ENCODE results near the gene SERPIND1.

The SERPIND1 gene

DNA sequence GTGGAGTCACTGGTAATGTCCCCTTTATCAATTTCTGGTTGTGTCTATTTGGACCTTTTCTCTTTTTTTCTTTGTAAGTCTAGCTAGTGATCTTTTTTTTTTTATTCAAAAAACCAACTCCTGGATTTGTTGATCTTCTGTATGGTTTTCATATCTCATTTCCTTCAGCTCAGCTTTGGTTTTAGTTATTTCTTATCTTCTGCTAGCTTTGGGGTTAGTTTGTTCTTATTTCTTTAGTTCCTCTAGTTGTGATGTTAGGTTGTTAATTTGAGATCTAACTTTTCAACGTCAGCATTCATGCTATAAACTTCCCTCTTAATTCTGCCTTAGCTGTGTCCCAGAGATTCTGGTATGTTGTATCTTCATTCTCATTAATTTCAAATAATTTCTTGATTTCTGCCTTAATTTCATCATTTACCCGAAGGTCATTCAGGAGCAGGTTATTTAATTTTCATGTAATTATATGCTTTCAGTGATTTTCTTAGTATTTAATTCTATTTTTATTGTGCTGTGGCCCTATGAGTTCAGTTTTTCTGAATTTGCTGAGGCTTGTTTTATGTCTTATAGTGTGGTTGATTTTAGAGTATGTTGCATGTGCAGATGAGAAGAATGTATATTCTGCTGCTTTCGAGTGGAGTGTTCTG, 55.7 kb downstream of the SERPIND1 start:
- H3K27me3 ChIP-seq (ENCODE audit: insufficient read depth, low read length, poor library complexity): no peaks in the 10 kb centered on the region
- H4K8ac ChIP-seq (ENCODE audit: low read depth, low read length): no peak overlapping the region
- no peak overlapping the region for H3K4me2 ChIP-seq (ENCODE audit: low read length)
- no peak overlapping the region for H3K4ac ChIP-seq (ENCODE audit: low read depth, low read length)
- peaks cover 2% of the 10 kb centered on the region for H3K36me3 ChIP-seq (ENCODE audit: control insufficient read depth, insufficient read depth, low read length)
- no peak overlapping the region for H4K5ac ChIP-seq (ENCODE audit: low read length)
- no peak overlapping the region for H2BK120ac ChIP-seq (ENCODE audit: low read depth, low read length)
- no peak overlapping the region for H3K27ac ChIP-seq (ENCODE audit: low read depth, low read length)
- H3K79me2 ChIP-seq (ENCODE audit: control insufficient read depth, insufficient read depth, low read length): no peaks in the 10 kb centered on the region
- no peak overlapping the region for H3K18ac ChIP-seq (ENCODE audit: low read length)
- no peaks in the 10 kb centered on the region for H3K4me1 ChIP-seq (ENCODE audit: control insufficient read depth, low read depth, low read length)
- H3K9ac ChIP-seq (ENCODE audit: low read length): no peak overlapping the region
- H3K23ac ChIP-seq (ENCODE audit: low read length): no peak overlapping the region
- H2BK5ac ChIP-seq (ENCODE audit: low read length): no peak overlapping the region
- no CpG with 5 or more reads among the region's 3 CpGs for WGBS (ENCODE audit: extremely low coverage, insufficient coverage, low lambda C conversion rate)
- no peak overlapping the region for H2AK5ac ChIP-seq (ENCODE audit: low read length)
- DNase-seq: no peak
- no peaks in the 10 kb centered on the region for H3K79me1 ChIP-seq (ENCODE audit: low read length)
- no peak overlapping the region for H3K56ac ChIP-seq (ENCODE audit: low read length)
- H2BK15ac ChIP-seq (replicated peaks; ENCODE audit: low read depth): no peak overlapping the region
- H3K4me3 ChIP-seq (ENCODE audit: low read length): no peak overlapping the region

DNA sequence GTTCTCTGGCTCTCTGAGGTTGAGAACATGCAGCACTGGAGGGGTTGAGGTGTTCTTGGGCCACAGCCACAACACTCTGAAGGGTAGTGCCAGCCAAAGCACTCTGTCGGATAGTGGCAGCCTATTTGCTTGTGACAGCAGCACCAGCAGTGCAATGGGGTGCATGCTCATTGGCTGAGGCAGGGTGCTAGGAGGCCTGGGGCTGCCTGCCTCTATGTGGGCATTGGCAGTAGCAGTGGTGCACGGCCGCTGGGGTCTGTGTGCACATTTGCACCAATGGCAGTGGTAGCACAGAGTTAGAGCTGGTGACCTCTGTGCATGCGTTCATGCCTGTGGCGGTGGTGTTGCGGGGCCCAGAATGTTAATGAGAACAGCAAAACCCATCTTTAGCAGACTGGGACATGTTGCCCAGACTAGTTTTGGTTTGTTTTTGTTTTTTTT, 59.3 kb downstream of the SERPIND1 start:
- no peak overlapping the region for H3K9ac ChIP-seq (ENCODE audit: low read length)
- WGBS (ENCODE audit: extremely low coverage, insufficient coverage, low lambda C conversion rate): no CpG with 5 or more reads among the region's 6 CpGs

DNA sequence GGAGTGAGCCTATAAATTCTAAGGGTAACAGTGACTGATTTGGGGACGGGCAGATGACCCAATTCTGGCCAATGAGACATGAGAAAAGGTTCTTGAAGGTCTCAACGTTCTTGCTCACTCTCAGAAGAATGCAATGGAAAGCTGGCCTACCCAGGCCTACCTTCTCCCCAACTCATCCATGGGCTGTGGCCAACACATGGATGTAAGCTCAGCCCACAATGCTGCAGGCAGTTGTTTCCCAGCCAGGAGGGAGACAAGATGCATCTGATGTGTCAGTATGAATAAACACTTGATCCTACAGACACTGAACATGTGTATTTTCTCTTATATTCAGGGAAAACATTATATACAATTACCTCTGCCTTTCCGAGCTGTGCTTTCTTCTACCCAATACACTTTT, 60.3 kb downstream of the SERPIND1 start:
- Histone ChIP-seq H3K27me3 (ENCODE audit: insufficient read depth, low read length, poor library complexity) (no peaks in the 10 kb centered on the region), H3K4me1 (ENCODE audit: control insufficient read depth, low read depth, low read length) (no peaks in the 10 kb centered on the region), H3K18ac (ENCODE audit: low read length) (no peak overlapping the region), H3K4ac (ENCODE audit: low read depth, low read length) (no peak overlapping the region), H3K27ac (ENCODE audit: low read depth, low read length) (no peak overlapping the region), H2AK5ac (ENCODE audit: low read length) (no peak overlapping the region), H2BK120ac (ENCODE audit: low read depth, low read length) (no peak overlapping the region), H3K79me2 (ENCODE audit: control insufficient read depth, insufficient read depth, low read length) (no peaks in the 10 kb centered on the region), H3K36me3 (ENCODE audit: control insufficient read depth, insufficient read depth, low read length) (peaks cover 2% of the 10 kb centered on the region), H2BK5ac (ENCODE audit: low read length) (no peak overlapping the region), H3K4me3 (ENCODE audit: low read length) (no peak overlapping the region), H4K8ac (ENCODE audit: low read depth, low read length) (no peak overlapping the region), H3K4me2 (ENCODE audit: low read length) (no peak overlapping the region), H3K79me1 (ENCODE audit: low read length) (no peaks in the 10 kb centered on the region), H2BK15ac (replicated peaks; ENCODE audit: low read depth) (no peak overlapping the region), H4K5ac (ENCODE audit: low read length) (no peak overlapping the region), H3K23ac (ENCODE audit: low read length) (no peak overlapping the region), H3K56ac (ENCODE audit: low read length) (no peak overlapping the region), H3K9ac (ENCODE audit: low read length) (no peak overlapping the region)
- WGBS (ENCODE audit: extremely low coverage, insufficient coverage, low lambda C conversion rate): no CpG with 5 or more reads among the region's 3 CpGs
- no peak for DNase-seq

More for the DNA sequence above, 59.3 kb downstream of the SERPIND1 start:
- Histone ChIP-seq H3K27me3 (ENCODE audit: insufficient read depth, low read length, poor library complexity) (no peaks in the 10 kb centered on the region), H3K27ac (ENCODE audit: low read depth, low read length) (no peak overlapping the region), H4K5ac (ENCODE audit: low read length) (no peak overlapping the region), H3K36me3 (ENCODE audit: control insufficient read depth, insufficient read depth, low read length) (peaks cover 2% of the 10 kb centered on the region), H3K4ac (ENCODE audit: low read depth, low read length) (no peak overlapping the region), H3K4me1 (ENCODE audit: control insufficient read depth, low read depth, low read length) (no peaks in the 10 kb centered on the region), H3K23ac (ENCODE audit: low read length) (no peak overlapping the region), H3K4me3 (ENCODE audit: low read length) (no peak overlapping the region), H2BK15ac (replicated peaks; ENCODE audit: low read depth) (no peak overlapping the region), H2BK5ac (ENCODE audit: low read length) (no peak overlapping the region), H4K8ac (ENCODE audit: low read depth, low read length) (no peak overlapping the region), H3K79me2 (ENCODE audit: control insufficient read depth, insufficient read depth, low read length) (no peaks in the 10 kb centered on the region), H3K79me1 (ENCODE audit: low read length) (no peaks in the 10 kb centered on the region), H3K18ac (ENCODE audit: low read length) (no peak overlapping the region), H3K4me2 (ENCODE audit: low read length) (no peak overlapping the region), H2AK5ac (ENCODE audit: low read length) (no peak overlapping the region), H2BK120ac (ENCODE audit: low read depth, low read length) (no peak overlapping the region), H3K56ac (ENCODE audit: low read length) (no peak overlapping the region)
- no peak for DNase-seq

DNA sequence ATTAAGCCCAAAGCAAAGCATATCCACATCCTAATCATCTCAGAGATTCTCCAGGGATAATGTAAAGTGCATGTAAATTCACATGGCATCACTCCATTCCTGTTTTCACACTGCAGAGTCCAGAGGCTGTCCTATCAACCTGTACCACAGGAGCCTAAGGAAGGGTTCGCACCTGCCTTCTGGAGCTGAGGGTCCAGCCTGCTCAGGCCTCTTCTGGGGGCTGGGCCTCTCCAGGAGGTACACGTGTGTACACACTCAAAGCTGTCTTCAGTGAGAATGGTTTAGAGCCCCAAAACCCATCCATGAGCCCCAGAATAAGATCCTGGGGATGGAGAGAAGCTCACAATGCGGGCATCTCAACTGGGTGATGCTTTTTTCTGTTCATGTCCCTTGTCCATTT, 60.8 kb downstream of the SERPIND1 start:
- WGBS (ENCODE audit: extremely low coverage, insufficient coverage, low lambda C conversion rate): no CpG with 5 or more reads among the region's 3 CpGs
- no peak for DNase-seq

More for the DNA sequence above, 60.8 kb downstream of the SERPIND1 start:
- Histone ChIP-seq H3K18ac (ENCODE audit: low read length) (no peak overlapping the region), H3K56ac (ENCODE audit: low read length) (no peak overlapping the region), H3K9ac (ENCODE audit: low read length) (no peak overlapping the region), H3K4me2 (ENCODE audit: low read length) (no peak overlapping the region), H4K5ac (ENCODE audit: low read length) (no peak overlapping the region), H3K79me2 (ENCODE audit: control insufficient read depth, insufficient read depth, low read length) (no peaks in the 10 kb centered on the region), H3K4me1 (ENCODE audit: control insufficient read depth, low read depth, low read length) (no peaks in the 10 kb centered on the region), H2BK15ac (replicated peaks; ENCODE audit: low read depth) (no peak overlapping the region), H3K4me3 (ENCODE audit: low read length) (no peak overlapping the region), H3K27ac (ENCODE audit: low read depth, low read length) (no peak overlapping the region), H3K23ac (ENCODE audit: low read length) (no peak overlapping the region), H2BK5ac (ENCODE audit: low read length) (no peak overlapping the region), H3K79me1 (ENCODE audit: low read length) (no peaks in the 10 kb centered on the region), H3K4ac (ENCODE audit: low read depth, low read length) (no peak overlapping the region), H3K27me3 (ENCODE audit: insufficient read depth, low read length, poor library complexity) (no peaks in the 10 kb centered on the region), H2AK5ac (ENCODE audit: low read length) (no peak overlapping the region), H4K8ac (ENCODE audit: low read depth, low read length) (no peak overlapping the region), H2BK120ac (ENCODE audit: low read depth, low read length) (no peak overlapping the region), H3K36me3 (ENCODE audit: control insufficient read depth, insufficient read depth, low read length) (peaks cover 2% of the 10 kb centered on the region)
